Parietal lobe (tissue), 1 donor: ENCODE data around the gene TRNP1. TPM values are rescaled to one million over a fixed set of nuclear protein-coding genes. Genes with fewer than 3 reads are reported as not detected.

Source experiments
- total RNA-seq: library from RNA; depleted of rRNA; stranded (reverse); fragments of >200 nt; gene quantifications from one replicate; pipeline ENCODE4 v1.2.3, GENCODE V29; 2014

Gene TRNP1, protein sequence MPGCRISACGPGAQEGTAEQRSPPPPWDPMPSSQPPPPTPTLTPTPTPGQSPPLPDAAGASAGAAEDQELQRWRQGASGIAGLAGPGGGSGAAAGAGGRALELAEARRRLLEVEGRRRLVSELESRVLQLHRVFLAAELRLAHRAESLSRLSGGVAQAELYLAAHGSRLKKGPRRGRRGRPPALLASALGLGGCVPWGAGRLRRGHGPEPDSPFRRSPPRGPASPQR
- 11.9 TPM for total RNA-seq

DNA sequence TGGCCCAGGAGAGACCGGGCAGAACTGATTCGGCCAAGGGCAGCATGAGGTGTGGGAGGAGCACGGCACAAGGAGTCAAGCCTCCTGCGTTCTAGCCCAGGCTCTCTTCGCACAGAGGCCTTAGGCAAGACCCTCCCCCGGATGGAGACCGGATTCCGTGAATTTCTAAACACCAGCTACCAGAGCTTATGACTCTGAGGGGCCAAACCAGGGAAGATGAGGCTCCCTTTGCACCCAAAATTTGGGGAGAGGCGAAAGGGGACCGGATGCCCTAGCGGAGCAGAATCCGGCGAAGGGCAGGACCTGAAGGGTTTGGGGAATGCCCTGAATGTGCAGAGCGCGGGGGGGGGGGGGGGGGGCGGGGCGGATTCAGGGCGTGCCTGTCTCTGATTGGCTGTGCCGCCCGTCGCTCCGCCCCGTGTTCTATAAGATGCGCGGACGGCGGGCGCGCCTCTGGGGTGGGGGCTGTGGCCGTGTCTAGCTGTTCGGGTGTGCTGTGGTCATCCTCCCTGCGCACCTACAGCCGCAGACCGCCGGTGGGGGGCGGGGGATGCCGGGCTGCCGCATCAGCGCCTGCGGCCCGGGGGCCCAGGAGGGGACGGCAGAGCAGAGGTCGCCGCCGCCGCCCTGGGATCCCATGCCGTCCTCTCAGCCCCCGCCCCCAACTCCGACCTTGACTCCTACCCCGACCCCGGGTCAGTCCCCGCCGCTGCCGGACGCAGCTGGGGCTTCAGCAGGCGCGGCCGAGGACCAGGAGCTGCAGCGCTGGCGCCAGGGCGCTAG is at the start of gene TRNP1:
TSS of gene TRNP1 (plus strand) at position 456 of the 783 bp plus-strand sequence. CDS start at position 551, 95 bp downstream.

DNA sequence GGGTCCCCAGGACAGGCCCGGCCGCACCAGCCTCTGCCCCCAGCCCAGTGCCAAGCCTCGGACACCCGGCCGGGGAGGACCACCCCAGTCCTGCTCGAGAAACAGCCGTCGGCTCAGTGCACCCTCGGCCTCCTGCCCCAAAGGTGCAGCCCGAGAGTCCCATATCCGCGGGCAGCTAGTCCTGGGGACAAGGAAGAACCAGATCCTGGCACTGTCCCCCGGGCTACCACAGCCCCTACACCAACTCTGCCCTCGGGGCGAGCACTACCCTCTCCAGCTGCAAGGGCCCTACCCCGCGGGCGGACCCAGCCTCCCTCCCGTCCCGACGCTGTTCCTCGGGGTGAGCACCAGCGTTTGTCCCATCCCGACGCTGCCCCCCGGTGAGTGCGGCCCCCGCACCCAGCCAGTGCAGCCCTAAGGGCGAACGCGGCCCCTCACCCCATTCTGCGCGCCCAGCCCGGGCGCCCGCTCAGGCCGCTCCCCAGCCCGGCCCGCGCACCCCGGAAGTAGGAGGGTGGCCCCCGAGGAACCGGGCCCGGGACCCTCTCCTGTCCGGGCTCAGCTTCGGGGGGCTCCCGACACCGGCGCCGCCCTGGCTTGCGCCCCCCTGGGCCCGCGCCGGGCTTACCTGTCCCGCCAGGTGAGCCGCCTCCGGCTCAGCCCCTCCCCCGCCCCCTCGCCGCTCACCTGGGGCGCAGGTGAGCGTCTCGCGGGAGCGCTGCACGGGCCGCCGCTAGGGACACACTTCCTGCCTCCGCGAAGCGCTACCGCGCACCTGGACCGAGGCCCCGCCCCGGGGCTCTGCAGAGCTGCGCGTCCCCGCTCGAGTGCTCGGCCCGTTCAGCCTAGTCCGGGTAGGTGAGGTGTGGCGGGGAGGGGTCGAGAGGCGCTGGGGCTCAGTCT is 33.5 kb upstream of the TRNP1 start, which contains the start of gene KDF1:
TSS of gene KDF1 (minus strand) at position 747 of the 903 bp plus-strand sequence. CDS start 8,088 bp downstream, outside the sequence.

Other genes starting within 250 kb of the TRNP1 start
- gene PIGV, start 205.7 kb upstream of the TRNP1 start, total RNA-seq, result 5.3 TPM
- gene ZDHHC18, start 167.0 kb upstream of the TRNP1 start, total RNA-seq, result 15.7 TPM
- gene SFN, start 130.5 kb upstream of the TRNP1 start, total RNA-seq, result 0.63 TPM
- gene GPN2, start 103.4 kb upstream of the TRNP1 start, total RNA-seq, result 14.7 TPM
- gene GPATCH3, start 93.2 kb upstream of the TRNP1 start, total RNA-seq, result 12.5 TPM
- gene NR0B2, start 79.7 kb upstream of the TRNP1 start, total RNA-seq, result not detected
- 21.6 TPM for gene NUDC, start 71.9 kb upstream of the TRNP1 start, total RNA-seq
- not detected for gene KDF1, start 33.2 kb upstream of the TRNP1 start, total RNA-seq
- gene TENT5B, start 19.2 kb downstream of the TRNP1 start, total RNA-seq, result not detected
- 2.2 TPM for gene SLC9A1, start 161.4 kb downstream of the TRNP1 start, total RNA-seq
- gene WDTC1, start 240.9 kb downstream of the TRNP1 start, total RNA-seq, result 31.0 TPM